GM21528 (cell line): ENCODE results near the gene KRTAP5-9.
"Not testable (repeated sequence)": the region's sequence is repeated elsewhere in the genome, so short reads cannot be mapped to it uniquely, and the experiment has no call there.

Experiments
- ATAC-seq: cut with Tn5 transposase; IDR thresholded peaks from one replicate; pipeline ENCODE4 v1.9.1; 2021; ENCODE audit warnings: mild to moderate bottlenecking, moderate library complexity; ENCODE audit not compliant: unreplicated experiment, low FRiP score

KRTAP5-9 gene

DNA sequence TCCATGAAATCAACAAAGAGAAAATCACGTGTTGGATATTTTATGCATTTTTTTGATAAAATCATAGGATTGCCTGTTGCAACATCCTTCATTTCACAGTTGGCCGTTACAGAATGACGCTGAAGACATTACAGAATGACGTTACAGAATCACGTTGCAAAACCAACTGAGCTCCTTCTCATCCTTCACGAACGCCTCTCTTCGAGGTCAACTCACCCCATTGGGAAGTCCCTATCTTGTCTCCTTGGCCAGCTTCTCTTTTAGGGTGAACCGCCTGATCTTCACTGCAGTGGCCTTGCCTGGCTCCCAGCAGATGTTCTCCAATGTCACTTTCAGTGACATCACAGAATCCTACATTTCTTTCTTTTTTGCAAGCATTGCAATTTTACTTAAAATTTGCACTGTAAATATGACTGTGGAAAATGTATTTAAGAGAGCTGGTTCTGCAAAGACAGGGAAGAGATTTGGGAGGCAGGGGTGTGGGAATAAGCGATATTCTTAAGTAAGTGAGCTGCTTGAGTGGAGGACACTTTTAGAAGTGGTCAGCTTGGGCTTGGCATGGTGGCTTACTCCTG, 16.1 kb upstream of the KRTAP5-9 start:
- no peak for ATAC-seq

DNA sequence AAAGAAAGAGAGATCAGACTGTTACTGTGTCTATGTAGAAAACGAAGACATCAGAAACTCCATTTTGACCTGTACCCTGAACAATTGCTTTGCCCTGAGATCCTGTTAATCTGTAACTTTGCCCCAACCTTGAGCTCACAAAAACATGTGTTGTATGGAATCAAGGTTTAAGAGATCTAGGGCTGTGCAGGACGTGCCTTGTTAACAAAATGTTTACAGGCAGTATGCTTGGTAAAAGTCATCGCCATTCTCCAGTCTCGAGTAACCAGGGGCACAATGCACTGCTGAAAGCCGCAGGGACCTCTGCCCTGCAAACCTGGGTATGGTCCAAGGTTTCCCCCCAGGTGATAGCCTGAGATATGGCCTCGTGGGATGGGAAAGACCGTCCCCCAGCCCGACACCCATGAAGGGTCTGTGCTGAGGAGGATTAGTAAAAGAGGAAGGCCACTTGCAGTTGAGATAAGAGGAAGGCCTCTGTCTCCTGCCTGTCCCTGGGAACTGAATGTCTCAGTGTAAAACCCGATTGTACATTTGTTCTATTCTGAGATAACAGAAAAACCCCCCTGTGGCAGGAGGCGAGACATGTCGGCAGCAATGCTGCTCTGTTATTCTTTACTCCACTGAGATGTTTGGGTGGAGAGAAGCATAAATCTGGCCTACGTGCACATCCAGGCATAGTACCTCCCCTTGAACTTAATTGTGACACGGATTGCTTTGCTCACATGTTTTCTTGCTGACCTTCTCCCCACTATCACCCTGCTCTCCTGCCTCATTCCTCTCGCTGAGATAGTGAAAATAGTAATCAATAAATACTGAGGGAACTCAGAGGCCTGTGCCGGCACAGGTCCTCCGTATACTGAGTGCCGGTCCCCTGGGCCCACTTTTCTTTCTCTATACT, 13.3 kb upstream of the KRTAP5-9 start:
- not testable (repeated sequence) for ATAC-seq

DNA sequence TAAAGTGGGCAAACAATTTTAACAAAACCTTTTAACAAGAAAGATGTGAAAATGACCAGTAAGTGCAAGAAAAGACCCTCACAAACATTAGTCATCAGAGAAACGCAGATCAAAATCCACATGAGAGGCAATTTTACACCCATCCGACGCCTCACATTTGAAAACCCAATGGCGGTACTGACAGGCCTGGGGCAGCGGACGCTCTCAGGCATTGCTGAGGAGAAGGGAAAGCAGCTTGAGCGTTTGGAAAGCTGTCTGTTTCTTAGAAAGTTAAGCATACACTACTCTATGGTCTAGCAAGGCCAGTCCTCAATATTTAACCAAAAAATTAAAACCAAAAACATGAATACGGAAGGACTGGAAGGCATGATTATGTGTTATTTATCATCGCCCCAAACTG, 12.4 kb upstream of the KRTAP5-9 start:
- no peak for ATAC-seq

DNA sequence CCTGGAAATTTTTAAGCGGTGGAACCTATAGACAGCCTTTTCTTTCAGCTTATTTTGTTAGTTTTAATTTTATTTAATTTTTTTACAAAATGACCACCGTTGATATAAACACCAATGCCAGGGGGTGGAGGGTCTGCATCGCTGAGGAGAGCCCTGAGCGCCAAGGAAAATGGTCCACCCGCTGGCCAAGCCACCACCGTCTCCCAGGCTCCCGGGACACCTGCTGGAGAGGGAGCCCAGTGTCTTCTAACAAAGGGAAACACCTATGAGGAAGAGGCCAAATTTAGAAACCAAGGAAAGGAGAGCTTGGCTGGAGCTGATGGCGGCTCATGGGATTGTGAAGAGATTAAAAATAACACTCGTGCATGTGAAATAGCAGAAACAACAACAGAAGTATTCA, 10.7 kb upstream of the KRTAP5-9 start:
- ATAC-seq: no peak

DNA sequence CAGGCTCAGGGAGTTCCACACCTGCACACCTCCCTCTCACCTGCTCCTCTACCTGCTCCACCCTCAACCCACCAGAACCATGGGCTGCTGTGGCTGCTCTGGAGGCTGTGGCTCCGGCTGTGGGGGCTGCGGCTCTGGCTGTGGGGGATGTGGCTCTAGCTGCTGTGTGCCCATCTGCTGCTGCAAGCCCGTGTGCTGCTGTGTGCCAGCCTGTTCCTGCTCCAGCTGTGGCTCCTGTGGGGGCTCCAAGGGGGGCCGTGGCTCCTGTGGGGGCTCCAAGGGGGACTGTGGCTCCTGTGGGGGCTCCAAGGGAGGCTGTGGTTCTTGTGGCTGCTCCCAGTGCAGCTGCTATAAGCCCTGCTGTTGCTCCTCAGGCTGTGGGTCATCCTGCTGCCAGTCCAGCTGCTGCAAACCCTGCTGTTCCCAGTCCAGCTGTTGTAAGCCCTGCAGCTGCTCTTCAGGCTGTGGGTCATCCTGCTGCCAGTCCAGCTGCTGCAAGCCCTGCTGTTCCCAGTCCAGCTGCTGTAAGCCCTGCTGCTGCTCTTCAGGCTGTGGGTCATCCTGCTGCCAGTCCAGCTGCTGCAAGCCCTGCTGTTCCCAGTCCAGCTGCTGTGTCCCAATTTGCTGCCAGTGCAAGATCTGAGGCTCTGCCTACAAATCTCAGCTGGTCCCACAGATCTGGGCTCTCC, 10.1 kb upstream of the KRTAP5-9 start, which contains the start of gene KRTAP5-8:
Gene KRTAP5-8, plus strand, starts transcription at position 49 of the 689 bp plus-strand sequence. Its CDS starts 31 bp downstream, at position 80.
- not testable (repeated sequence) for ATAC-seq

DNA sequence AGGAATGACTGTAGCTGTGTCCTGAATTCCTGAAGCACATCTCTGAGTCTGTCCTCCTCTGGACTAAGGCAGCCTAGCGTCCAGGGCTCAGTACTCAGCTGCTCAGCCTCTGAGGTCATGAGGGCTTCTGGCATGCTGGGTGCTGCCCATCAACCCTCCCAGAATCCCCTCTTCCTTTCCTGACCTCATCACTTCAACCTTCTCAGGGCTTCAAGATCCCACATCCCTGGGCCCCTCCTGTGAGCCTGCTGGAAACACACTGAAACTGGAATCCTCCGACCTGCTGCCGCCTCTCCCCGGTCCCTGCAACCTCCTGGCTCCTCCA, 9.6 kb upstream of the KRTAP5-9 start:
- no peak for ATAC-seq

DNA sequence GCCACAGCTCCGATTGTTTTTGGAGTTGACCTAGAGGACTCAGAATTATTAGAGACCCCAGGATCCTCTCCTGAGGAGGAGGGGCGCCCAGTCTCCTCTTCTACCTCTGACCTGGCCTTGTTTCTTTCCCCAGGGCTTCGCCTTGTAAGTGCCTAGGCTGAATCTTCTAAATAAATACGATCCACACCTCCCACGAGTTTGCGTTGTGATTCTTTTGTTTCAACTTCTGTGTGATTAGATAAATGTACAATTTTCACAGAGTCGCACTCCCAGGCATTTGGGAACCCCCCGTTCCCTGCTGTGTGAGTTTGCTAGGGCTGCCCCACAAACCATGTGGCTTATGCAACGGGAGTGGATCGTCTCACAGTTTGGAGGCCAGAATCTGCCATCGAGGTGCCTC, 9.2 kb upstream of the KRTAP5-9 start:
- no peak for ATAC-seq

DNA sequence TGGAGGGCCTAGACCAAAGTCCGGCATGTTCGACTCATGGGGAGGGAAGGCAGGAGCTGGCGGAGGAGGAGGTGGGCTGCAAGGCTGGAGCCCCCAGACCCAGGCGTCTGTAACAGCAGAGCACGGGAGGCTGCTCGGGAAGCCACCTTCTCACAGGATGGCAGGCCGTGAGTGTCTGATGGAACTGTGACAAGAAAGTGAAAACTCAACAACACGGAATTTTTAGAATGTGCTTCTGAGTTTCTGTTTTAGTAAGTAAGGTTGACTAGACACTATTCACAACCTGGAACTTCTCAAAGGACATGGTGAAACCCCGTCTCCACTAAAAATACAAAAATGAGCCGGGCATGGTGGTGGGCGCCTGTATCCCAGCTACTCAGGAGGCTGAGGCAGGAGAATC, 8.2 kb upstream of the KRTAP5-9 start:
- ATAC-seq: not testable (repeated sequence)

DNA sequence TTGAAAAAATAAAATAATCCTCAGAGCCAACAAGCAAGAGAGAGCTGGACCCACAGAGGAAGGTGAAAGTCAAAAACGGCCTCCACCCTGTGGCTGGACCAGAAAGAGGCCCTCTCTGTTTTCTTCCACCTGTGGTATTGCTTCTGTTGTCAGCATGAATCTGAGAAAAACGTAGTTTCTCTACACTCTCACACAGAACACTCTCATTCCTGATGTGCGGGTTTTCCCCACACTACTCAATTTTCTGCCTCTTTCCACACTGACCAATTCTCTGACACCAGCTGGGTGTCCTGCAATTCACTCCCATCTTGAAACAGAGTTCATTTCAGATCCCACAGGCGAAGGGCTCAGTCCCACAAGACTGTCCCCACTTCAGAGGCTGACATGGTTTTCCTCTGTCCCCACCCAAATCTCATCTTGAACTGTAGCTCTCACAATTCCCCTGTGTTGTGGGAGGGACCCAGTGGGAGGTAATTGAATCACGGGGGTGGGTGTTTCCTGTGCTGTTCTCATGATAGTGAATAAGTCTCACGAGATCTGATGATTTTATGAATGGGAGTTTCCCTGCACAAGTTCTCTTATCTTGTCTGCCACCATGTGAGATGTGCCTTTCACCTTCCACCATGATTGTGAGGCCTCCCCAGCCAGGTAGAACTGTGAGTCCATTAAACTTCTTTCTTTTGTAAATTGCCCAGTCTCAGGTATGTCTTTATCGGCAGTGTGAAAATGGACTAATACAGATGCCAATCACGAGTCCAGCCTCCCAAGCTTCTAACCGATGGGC, 7.5 kb upstream of the KRTAP5-9 start:
- not testable (repeated sequence) for ATAC-seq

DNA sequence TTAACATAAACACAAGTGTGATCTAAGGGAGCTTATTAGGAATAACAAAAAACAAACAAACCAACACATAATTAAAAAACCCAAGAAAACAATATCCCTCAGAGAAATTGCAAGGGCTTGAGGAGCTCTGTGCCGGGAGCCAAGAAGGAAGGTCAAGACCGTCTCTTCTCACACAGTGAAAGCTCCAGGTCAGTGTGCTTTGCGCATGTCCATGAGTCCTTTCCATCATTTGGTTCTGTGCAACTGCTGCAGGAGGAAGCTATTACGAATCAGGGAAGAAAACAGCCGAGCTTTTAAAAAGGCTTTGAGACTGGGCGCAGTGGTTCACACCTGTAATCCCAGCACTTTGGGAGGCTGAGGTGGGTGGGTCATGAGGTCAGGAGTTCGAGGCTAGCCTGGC, 5.8 kb upstream of the KRTAP5-9 start:
- no peak for ATAC-seq

DNA sequence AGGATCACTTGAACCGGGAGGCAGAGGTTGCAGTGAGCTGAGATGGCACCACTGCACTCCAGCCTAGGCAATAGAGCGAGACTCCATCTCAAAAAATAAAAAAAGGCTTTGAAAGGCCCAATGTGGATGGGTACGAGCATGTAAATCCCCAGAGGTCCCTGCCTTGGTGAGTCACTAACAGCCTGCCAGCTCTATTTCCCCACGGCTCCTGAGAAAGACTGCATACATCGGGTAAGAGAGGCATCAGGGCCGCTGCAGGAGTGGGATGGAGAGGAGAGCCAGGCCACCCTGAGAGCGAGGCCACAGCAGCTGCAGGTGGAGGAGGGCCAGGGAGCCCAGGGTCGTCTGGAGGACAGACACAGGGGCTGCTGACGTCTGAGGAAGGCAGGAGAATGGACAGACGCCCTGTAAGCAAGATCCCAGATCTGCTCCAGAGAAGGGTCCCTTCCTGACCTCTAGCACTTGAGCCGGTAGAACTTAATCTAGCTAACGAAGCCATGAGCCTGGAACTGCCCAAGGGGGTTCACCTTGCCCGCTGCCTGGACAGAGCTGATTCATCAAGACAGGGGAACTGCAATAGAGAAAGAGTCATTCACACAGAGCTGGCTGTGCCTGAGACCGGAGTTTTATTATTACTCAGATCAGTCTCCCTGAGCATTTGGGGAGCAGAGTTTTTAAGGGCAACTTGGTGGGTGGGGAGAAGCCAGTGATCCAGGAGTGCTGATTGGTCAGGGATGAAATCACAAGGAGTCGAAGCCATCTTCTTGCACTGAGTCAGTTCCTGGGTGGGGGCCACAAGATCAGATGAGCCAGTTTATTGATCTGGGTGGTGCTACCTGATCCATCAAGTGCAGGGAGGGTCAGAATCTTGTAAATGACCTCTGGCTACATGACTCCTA, 5.1 kb upstream of the KRTAP5-9 start:
- ATAC-seq: no peak

DNA sequence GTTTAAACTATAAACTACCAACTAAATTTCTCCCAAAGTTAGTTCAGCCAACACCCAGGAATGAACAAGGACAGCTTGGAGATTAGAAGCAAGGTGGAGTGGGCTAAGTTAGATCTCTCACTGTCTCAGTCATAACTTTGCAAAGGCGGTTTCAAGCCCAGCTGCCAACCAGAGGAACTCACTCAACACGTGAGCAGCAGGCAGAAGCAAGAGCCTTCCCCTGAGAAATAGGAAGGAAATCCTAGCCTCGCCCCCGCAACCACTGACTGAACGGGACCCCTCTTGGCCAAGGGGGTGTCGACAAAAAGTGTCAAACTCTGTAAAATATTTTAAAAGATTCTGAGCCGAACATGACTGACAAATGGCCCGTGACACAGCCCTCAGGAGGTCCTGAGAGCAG, 4.4 kb upstream of the KRTAP5-9 start:
- ATAC-seq: no peak

DNA sequence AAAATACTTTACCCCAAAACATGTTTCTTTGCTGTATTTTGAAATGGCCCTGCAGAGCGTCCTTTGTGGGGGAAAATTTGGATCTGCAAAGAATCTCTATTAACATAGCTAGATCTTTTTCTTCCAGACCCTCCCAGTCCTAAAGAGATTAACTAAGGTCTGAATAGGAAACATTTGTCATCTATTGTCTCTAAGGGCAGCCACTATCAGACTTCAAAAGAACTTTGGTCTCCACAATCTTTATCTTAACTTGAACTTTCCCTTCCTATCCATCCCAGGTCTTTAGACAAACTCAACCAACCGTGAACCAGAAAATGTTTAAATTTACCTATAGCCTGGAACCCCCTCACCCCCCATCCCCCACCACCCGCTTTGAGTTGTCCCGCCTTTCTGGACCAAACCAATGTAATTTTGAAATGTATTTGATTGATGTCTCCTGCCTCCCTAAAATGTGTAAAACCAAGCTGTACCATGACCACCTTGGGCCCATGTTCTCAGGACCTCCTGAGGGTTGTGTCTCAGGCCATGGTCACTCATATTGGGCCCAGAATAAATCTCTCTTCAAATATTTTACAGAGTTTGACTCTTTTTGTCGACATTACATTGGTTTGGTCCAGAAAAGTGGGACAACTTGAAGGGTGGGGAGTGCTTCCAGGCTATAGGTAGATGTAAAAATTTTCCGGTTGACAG, 3.5 kb upstream of the KRTAP5-9 start:
- no peak for ATAC-seq

DNA sequence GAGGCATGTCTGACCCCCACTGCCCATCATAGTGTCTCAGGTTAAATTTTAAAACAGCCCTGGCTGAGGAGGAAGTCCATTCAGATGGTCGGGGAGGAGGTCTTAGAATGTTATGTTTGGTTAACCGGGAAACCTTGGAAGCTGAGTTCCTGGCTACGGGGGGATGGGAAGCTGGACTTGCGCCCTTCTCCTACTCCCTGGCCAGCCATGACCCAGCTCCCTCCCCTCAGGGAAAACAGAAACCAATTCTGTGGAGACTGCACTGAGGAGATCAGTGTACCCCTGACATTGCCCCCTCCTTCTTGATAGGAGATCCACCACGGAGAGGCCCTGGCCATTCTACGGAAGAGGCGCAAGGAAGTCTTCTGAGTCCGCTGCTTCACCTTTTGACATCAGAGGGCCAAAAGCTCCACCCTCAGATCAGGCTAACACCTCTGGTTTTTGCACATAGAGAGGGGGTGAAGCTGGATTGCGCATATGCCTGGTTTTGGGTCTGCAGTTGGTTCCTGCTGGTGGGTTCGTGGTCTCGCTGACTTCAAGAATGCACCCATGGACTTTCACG, 2.7 kb upstream of the KRTAP5-9 start:
- ATAC-seq: no peak

DNA sequence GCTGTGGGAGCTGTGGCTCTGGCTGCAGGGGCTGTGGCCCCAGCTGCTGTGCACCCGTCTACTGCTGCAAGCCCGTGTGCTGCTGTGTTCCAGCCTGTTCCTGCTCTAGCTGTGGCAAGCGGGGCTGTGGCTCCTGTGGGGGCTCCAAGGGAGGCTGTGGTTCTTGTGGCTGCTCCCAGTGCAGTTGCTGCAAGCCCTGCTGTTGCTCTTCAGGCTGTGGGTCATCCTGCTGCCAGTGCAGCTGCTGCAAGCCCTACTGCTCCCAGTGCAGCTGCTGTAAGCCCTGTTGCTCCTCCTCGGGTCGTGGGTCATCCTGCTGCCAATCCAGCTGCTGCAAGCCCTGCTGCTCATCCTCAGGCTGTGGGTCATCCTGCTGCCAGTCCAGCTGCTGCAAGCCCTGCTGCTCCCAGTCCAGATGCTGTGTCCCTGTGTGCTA, 514 bp downstream of the KRTAP5-9 start:
- ATAC-seq: no peak

DNA sequence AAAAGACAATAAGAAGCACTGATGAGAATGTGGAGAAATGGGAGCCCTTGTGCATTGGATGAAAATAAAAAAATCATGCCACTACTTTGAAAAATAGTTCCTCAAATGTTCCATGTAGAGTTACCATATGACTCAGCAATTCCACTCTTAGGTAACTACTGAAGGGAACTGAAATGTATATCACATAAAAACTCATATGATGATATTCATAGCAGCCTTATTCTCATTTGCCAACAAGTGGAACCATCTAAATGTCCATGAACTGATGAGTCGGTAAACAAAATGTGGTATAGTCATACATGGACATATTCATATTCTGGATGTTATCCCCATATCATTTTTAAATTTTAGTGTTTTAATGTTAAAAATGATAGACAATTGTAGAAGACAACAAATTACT, 3.5 kb downstream of the KRTAP5-9 start:
- no peak for ATAC-seq

DNA sequence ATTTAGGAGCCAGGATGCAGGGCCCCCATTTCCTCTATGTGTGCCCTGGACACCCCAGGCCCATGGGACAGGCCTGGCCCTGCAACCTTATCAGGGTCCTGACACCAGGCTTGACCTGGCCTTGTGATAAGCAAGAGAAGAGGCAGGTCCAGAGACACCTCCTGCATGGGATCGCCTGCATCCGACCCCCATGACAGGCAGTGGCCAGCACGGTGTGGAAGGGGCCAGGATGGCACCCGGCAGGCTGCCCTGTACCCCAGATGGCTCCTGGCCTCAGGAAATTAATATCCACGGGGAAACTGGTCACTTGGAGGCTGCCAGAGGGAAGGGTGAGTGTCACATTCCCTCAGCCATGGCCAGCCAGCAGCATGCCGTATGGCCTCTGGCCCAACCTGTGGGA, 6.8 kb downstream of the KRTAP5-9 start:
- ATAC-seq: no peak

DNA sequence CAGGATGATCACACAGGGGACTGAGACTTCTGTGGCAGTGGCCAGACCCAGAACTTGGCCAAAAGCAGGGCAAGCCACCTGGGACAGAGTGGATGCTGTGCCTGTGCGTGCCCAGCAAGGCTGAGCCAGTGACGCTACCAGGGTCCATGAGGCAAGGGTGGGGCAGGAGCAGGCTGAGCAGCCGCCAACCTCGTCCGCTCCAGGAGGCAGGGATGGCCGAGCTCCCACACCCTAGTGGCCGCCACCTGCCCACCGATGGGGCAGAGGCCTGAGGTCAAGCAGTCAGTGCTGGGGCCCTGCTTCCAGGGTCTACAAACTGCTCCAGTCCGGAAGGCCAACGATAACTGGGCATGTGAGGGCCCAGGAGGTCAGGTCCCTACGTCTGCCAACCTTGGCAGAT, 7.3 kb downstream of the KRTAP5-9 start:
- no peak for ATAC-seq

DNA sequence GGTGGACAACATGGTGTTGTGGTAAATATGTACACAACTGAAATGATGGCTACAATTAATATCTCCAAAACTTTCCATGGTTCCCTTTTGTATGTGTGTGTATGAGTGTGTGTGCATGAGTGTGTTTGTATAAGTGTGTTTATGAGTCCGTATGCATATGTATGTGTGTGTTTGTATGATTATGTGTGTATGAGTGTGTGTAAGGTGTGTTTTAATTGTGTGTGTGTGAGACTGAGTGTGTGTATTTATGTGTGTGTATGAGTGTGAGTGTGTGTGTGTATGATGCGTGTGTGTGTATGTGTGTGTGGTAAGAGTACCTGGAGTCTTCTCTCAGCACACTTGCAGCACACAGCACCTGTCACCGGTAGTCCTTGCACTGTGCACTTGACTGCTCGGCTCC, 7.8 kb downstream of the KRTAP5-9 start:
- ATAC-seq: no peak
